ENCODE results near the gene TCF7L2.
"Not testable (repeated sequence)": the region's sequence is repeated elsewhere in the genome, so short reads cannot be mapped to it uniquely, and the experiment has no call there.

Gene TCF7L2

GRCh38 chr10:113099431-113100183 lies 149.6 kb downstream of the TCF7L2 start:
- DNase-seq = peak; percentile 54

- DNase-seq = no peak
Observed at GRCh38 chr10:113100281-113100680, 150.2 kb downstream of the TCF7L2 start.

GRCh38 chr10:113103131-113103840 lies 153.2 kb downstream of the TCF7L2 start:
- DNase-seq = peak; percentile 79

GRCh38 chr10:113104047-113104446 lies 154.0 kb downstream of the TCF7L2 start:
- DNase-seq = peak; percentile 47

GRCh38 chr10:113108194-113108835 lies 158.3 kb downstream of the TCF7L2 start:
- no peak for DNase-seq

GRCh38 chr10:113108948-113109347 lies 158.9 kb downstream of the TCF7L2 start:
- no peak for DNase-seq

GRCh38 chr10:113109482-113109881 lies 159.4 kb downstream of the TCF7L2 start:
- not testable (repeated sequence) for DNase-seq

GRCh38 chr10:113111260-113111659 lies 161.2 kb downstream of the TCF7L2 start:
- no peak for DNase-seq

- peak; percentile 45 for DNase-seq
Observed at GRCh38 chr10:113111900-113112853, 162.1 kb downstream of the TCF7L2 start.

GRCh38 chr10:113113241-113113640 lies 163.2 kb downstream of the TCF7L2 start:
- no peak for DNase-seq

- no peak for DNase-seq
Observed at GRCh38 chr10:113113918-113114317, 163.9 kb downstream of the TCF7L2 start.

- DNase-seq = no peak
Observed at GRCh38 chr10:113115556-113115955, 165.5 kb downstream of the TCF7L2 start.

- no peak for DNase-seq
Observed at GRCh38 chr10:113118882-113119281, 168.8 kb downstream of the TCF7L2 start.

GRCh38 chr10:113119801-113120200 lies 169.8 kb downstream of the TCF7L2 start:
- no peak for DNase-seq

- DNase-seq = no peak
Observed at GRCh38 chr10:113121153-113121552, 171.1 kb downstream of the TCF7L2 start.

GRCh38 chr10:113122947-113123346 lies 172.9 kb downstream of the TCF7L2 start:
- no peak for DNase-seq

GRCh38 chr10:113124724-113125123 lies 174.7 kb downstream of the TCF7L2 start:
- no peak for DNase-seq

- DNase-seq = no peak
Observed at GRCh38 chr10:113125612-113126011, 175.6 kb downstream of the TCF7L2 start.

- peak; percentile 73 for DNase-seq
Observed at GRCh38 chr10:113126229-113127201, 176.5 kb downstream of the TCF7L2 start.

GRCh38 chr10:113127261-113127900 lies 177.3 kb downstream of the TCF7L2 start:
- no peak for DNase-seq

- DNase-seq = no peak
Observed at GRCh38 chr10:113127901-113128283, 177.8 kb downstream of the TCF7L2 start.
